IMR-90 (cell line): ENCODE data around the gene UNC13C. TPM values are rescaled to one million over a fixed set of nuclear protein-coding genes. Genes with fewer than 3 reads are reported as not detected.

ENCODE experiments used
- ATAC-seq: fragments of 200-7000 bp; cut with Tn5 transposase; 2 replicates; pipeline ENCODE4 v1.9.1; 2020; ENCODE audit warnings: low read depth, mild to moderate bottlenecking, moderate library complexity
- BruUV-seq: library from RNA; stranded (reverse); fragments of 400-500 nt; replicated peaks from 2 replicates; lab custom pipeline; 2021; lab: Mats Ljungman, UMichigan
- CTCF ChIA-PET: fragments of 300-600 bp; formaldehyde crosslinking; extraction: SDS; loops from one replicate; lab custom pipeline; 2021; ENCODE audit warnings: antibody characterized with exemption; lab: Yijun Ruan, JAX
- POLR2A ChIA-PET: fragments of 300-600 bp; sonication (Branson Sonifier 250); formaldehyde crosslinking; loops from one replicate; lab custom pipeline; 2022; ENCODE audit warnings: antibody characterized with exemption; ENCODE audit not compliant: unreplicated experiment; lab: Charles Lee
- DNase-seq: peaks from one replicate; pipeline ENCODE4 v3.0.0; 2013
- H2AFZ ChIP-seq: replicated peaks from 2 replicates; pipeline ENCODE3; 2013; ENCODE audit warnings: low read length, mild to moderate bottlenecking; ENCODE audit not compliant: poor library complexity
- H2AK5ac ChIP-seq: 2 replicates; pipeline ENCODE4 v1.6.1; 2013; ENCODE audit warnings: low read depth, low read length, inconsistent platforms
- H2AK9ac ChIP-seq: replicated peaks from 2 replicates; pipeline ENCODE3; 2013; ENCODE audit warnings: mild to moderate bottlenecking, low read depth, low read length, moderate library complexity; ENCODE audit not compliant: poor library complexity
- H2BK120ac ChIP-seq: 2 replicates; pipeline ENCODE4 v1.6.1; 2013; ENCODE audit warnings: low read depth, low read length, inconsistent platforms
- H2BK15ac ChIP-seq: 3 replicates; pipeline ENCODE4 v1.6.1; 2013; ENCODE audit warnings: low read depth, low read length, inconsistent platforms
- H2BK20ac ChIP-seq: 2 replicates; pipeline ENCODE4 v1.6.1; 2013; ENCODE audit warnings: low read depth, mild to moderate bottlenecking, inconsistent platforms, low read length, moderate library complexity
- H2BK5ac ChIP-seq: 2 replicates; pipeline ENCODE4 v1.6.1; 2013; ENCODE audit warnings: mild to moderate bottlenecking, low read depth, low read length, inconsistent platforms; ENCODE audit not compliant: poor library complexity, severe bottlenecking
- H3K14ac ChIP-seq: replicated peaks from 2 replicates; pipeline ENCODE4 v1.6.1; 2013; ENCODE audit warnings: low read depth, low read length, inconsistent platforms
- H3K18ac ChIP-seq: 2 replicates; pipeline ENCODE4 v1.6.1; 2013; ENCODE audit warnings: low read depth, low read length, control low read depth
- H3K23ac ChIP-seq: 2 replicates; pipeline ENCODE4 v1.6.1; 2013; ENCODE audit warnings: low read depth, low read length, inconsistent platforms
- H3K27ac ChIP-seq: 2 replicates; pipeline ENCODE4 v1.5.1; 2013; ENCODE audit warnings: mild to moderate bottlenecking, control low read depth, low read length; ENCODE audit not compliant: insufficient read depth
- H3K27me3 ChIP-seq: 2 replicates; pipeline ENCODE4 v1.6.1; 2013; ENCODE audit warnings: low read length; ENCODE audit not compliant: control insufficient read depth, insufficient read depth
- H3K36me3 ChIP-seq: 2 replicates; pipeline ENCODE4 v1.6.1; 2013; ENCODE audit warnings: low read length, mixed read lengths; ENCODE audit not compliant: control insufficient read depth, insufficient read depth
- H3K4ac ChIP-seq: 2 replicates; pipeline ENCODE4 v1.6.1; 2013; ENCODE audit warnings: low read depth, low read length, inconsistent platforms
- H3K4me1 ChIP-seq: 2 replicates; pipeline ENCODE4 v1.6.1; 2013; ENCODE audit warnings: low read length, mixed read lengths; ENCODE audit not compliant: control insufficient read depth, insufficient read depth
- H3K4me2 ChIP-seq: 2 replicates; pipeline ENCODE4 v1.6.1; 2013; ENCODE audit warnings: low read depth, mild to moderate bottlenecking, control low read depth, low read length, moderate library complexity
- H3K4me3 ChIP-seq: 2 replicates; pipeline ENCODE4 v1.5.1; 2013; ENCODE audit warnings: low read depth, mild to moderate bottlenecking, control low read depth, low read length, moderate library complexity; ENCODE audit not compliant: insufficient read depth
- H3K56ac ChIP-seq: 2 replicates; pipeline ENCODE4 v1.6.1; 2013; ENCODE audit warnings: low read length, inconsistent platforms; ENCODE audit not compliant: insufficient read depth; ENCODE audit errors: extremely low read depth
- H3K79me1 ChIP-seq, 2 experiments: 2 replicates each; pipeline ENCODE4 v1.6.1; 2013; ENCODE audit warnings: low read length in 2 of 2, inconsistent platforms in 1 of 2, low read depth in 1 of 2
- H3K9ac ChIP-seq: 2 replicates; pipeline ENCODE4 v1.6.1; 2013; ENCODE audit warnings: low read depth, low read length, control low read depth
- H3K9me1 ChIP-seq: 2 replicates; pipeline ENCODE4 v1.6.1; 2013; ENCODE audit warnings: low read length, inconsistent platforms; ENCODE audit not compliant: insufficient read depth
- H3K9me3 ChIP-seq: 2 replicates; pipeline ENCODE4 v1.6.1; 2013; ENCODE audit warnings: low read length; ENCODE audit not compliant: control insufficient read depth, insufficient read depth
- H4K20me1 ChIP-seq: 2 replicates; pipeline ENCODE4 v1.6.1; 2013; ENCODE audit warnings: low read length, inconsistent platforms; ENCODE audit not compliant: insufficient read depth
- H4K5ac ChIP-seq: 2 replicates; pipeline ENCODE4 v1.6.1; 2013; ENCODE audit warnings: mild to moderate bottlenecking, low read depth, low read length, control low read depth
- H4K8ac ChIP-seq, 2 experiments: 2 replicates each; pipeline ENCODE4 v1.6.1; 2013; ENCODE audit warnings: low read depth in 2 of 2, low read length in 2 of 2, control low read depth in 1 of 2, inconsistent platforms in 1 of 2
- H4K91ac ChIP-seq: 2 replicates; pipeline ENCODE4 v1.6.1; 2013; ENCODE audit warnings: low read depth, low read length, inconsistent platforms; ENCODE audit not compliant: insufficient read depth
- CEBPB ChIP-seq: IDR thresholded peaks from 2 replicates; pipeline ENCODE4 v1.6.1; 2012; ENCODE audit warnings: low read depth, low read length, improper control_type of control experiment
- MAZ ChIP-seq: IDR thresholded peaks from 2 replicates; pipeline ENCODE4 v1.6.1; 2012; ENCODE audit warnings: low read depth, mild to moderate bottlenecking, low read length, improper control_type of control experiment, moderate library complexity, borderline replicate concordance
- NFE2L2 ChIP-seq: fragments of 150-350 bp; IDR thresholded peaks from 2 replicates; pipeline ENCODE4 v1.6.1; 2016; ENCODE audit warnings: low read depth, mild to moderate bottlenecking, low read length
- POLR2A ChIP-seq: IDR thresholded peaks from 2 replicates; pipeline ENCODE4 v1.6.1; 2012; ENCODE audit warnings: mild to moderate bottlenecking, low read depth, low read length
- RAD21 ChIP-seq: IDR thresholded peaks from 2 replicates; pipeline ENCODE4 v1.6.1; 2012; ENCODE audit warnings: low read length, improper control_type of control experiment
- SMC3 ChIP-seq: fragments of 150-350 bp; IDR thresholded peaks from 2 replicates; pipeline ENCODE4 v1.6.1; 2016; ENCODE audit warnings: low read depth, mild to moderate bottlenecking, antibody characterized with exemption, low read length, moderate library complexity
- WGBS, 2 experiments: methylation state at CpG; one replicate each; pipeline versions ENCODE4 v1.1.5 to v1.1.7; 2013; ENCODE audit warnings: missing lambda C conversion rate in 2 of 2; ENCODE audit not compliant: insufficient read length in 1 of 2; ENCODE audit errors: extremely low coverage in 2 of 2; 5-methylcytosine and 5-hydroxymethylcytosine counted together
- dilution Hi-C: fragments of 300-500 bp; cut with HindIII; formaldehyde crosslinking; loops from one replicate; pipeline ENCODE4 v1.14.3; 2018; ENCODE audit warnings: low sequenced_read_pairs; ENCODE audit not compliant: unreplicated experiment
- in situ Hi-C: fragments of 300-500 bp; cut with MboI; formaldehyde crosslinking; loops from 3 replicates; pipeline ENCODE4 v1.14.3; 2019; ENCODE audit warnings: low sequenced_read_pairs, inconsistent platforms, mixed read lengths
- intact Hi-C: fragments of 100-400 bp; cut with micrococcal nuclease; formaldehyde crosslinking; loops from 2 replicates; pipeline ENCODE4 v1.10.0; 2022
- polyA plus RNA-seq, 3 experiments: library from polyadenylated mRNA; depleted of rRNA; stranded (reverse); fragments of >200 nt; gene quantifications; 2 replicates each; pipeline ENCODE4 v1.2.3, GENCODE V29; 2012; ENCODE audit warnings: low replicate concordance in 1 of 3
- total RNA-seq: library from RNA; depleted of rRNA; stranded (reverse); fragments of >200 nt; gene quantifications from 2 replicates; pipeline ENCODE4 v1.2.3, GENCODE V29; 2012
- TF ChIP-seq, protein P1 (sequence below): fragments of 150-350 bp; IDR thresholded peaks from 2 replicates; pipeline ENCODE4 v1.6.1; 2016; ENCODE audit warnings: low read depth, mild to moderate bottlenecking, low read length, moderate library complexity, borderline replicate concordance
- TF ChIP-seq, protein P2 (sequence below): conservative IDR thresholded peaks from 2 replicates; pipeline ENCODE4 v1.5.1; 2012; ENCODE audit warnings: mild to moderate bottlenecking, low read depth, low read length, improper control_type of control experiment
- TF ChIP-seq, protein P3 (sequence below): fragments of 150-350 bp; IDR thresholded peaks from 2 replicates; pipeline ENCODE4 v1.6.1; 2017; ENCODE audit warnings: mild to moderate bottlenecking, antibody characterized with exemption, low read length, low read depth

The UNC13C gene
- total and polyA plus RNA-seq, 2 of the 4 experiments (the other 2 are of a cell fraction): not detected

DNA sequence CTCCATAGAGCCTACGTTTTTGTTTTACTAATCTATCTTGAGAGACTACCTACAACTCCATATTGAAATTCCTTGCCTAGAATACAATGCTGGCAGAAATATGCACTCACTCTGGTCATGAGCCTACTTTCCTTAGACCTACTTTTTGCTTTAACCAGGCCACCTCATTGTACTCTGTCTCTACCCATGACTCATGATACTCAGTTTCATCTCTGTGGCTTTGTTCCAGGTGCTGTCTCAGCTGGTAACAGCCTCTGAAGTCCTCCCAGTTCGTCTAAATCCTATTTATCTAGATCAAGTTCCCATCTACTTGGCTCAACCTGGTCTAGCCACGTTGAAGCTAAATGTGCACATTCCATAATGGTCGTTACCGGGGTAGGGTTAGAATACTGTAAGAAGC, 682.1 kb downstream of the UNC13C start:
- H3K27ac ChIP-seq: no peak overlapping the region
- no peaks in the 10 kb centered on the region for H3K4me1 ChIP-seq
- intact Hi-C loops (no loop called here), in situ Hi-C loops (no loop called here), dilution Hi-C loops (no loop called here)
- ChIA-PET CTCF (no interaction called here), POLR2A (no interaction called here)
- ATAC-seq (no peak), DNase-seq (no peak)
- H2BK5ac ChIP-seq: no peak overlapping the region
- no peak overlapping the region for H4K91ac ChIP-seq
- H3K79me1 ChIP-seq: no peaks in the 10 kb centered on the region
- H3K4me3 ChIP-seq: no peak overlapping the region
- no peak overlapping the region for H2AFZ ChIP-seq
- peaks cover 4% of the 10 kb centered on the region for H3K9me3 ChIP-seq
- no peaks in the 10 kb centered on the region for H3K36me3 ChIP-seq
- H3K18ac ChIP-seq: no peak overlapping the region
- H3K9ac ChIP-seq: no peak overlapping the region
- no peak overlapping the region for H4K5ac ChIP-seq
- H3K23ac ChIP-seq: no peak overlapping the region
- H2AK5ac ChIP-seq: no peak overlapping the region
- no peak overlapping the region for H3K56ac ChIP-seq
- H3K27me3 ChIP-seq: no peaks in the 10 kb centered on the region
- no peaks in the 10 kb centered on the region for H4K20me1 ChIP-seq
- H4K8ac ChIP-seq: no peak overlapping the region
- no peak for TF ChIP-seq NFE2L2
- no peak for TF ChIP-seq SMC3
- no peak for TF ChIP-seq CEBPB
- TF ChIP-seq, protein P1, sequence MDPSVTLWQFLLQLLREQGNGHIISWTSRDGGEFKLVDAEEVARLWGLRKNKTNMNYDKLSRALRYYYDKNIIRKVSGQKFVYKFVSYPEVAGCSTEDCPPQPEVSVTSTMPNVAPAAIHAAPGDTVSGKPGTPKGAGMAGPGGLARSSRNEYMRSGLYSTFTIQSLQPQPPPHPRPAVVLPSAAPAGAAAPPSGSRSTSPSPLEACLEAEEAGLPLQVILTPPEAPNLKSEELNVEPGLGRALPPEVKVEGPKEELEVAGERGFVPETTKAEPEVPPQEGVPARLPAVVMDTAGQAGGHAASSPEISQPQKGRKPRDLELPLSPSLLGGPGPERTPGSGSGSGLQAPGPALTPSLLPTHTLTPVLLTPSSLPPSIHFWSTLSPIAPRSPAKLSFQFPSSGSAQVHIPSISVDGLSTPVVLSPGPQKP: no peak
- TF ChIP-seq, protein P2, sequence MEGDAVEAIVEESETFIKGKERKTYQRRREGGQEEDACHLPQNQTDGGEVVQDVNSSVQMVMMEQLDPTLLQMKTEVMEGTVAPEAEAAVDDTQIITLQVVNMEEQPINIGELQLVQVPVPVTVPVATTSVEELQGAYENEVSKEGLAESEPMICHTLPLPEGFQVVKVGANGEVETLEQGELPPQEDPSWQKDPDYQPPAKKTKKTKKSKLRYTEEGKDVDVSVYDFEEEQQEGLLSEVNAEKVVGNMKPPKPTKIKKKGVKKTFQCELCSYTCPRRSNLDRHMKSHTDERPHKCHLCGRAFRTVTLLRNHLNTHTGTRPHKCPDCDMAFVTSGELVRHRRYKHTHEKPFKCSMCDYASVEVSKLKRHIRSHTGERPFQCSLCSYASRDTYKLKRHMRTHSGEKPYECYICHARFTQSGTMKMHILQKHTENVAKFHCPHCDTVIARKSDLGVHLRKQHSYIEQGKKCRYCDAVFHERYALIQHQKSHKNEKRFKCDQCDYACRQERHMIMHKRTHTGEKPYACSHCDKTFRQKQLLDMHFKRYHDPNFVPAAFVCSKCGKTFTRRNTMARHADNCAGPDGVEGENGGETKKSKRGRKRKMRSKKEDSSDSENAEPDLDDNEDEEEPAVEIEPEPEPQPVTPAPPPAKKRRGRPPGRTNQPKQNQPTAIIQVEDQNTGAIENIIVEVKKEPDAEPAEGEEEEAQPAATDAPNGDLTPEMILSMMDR: no peak
- TF ChIP-seq, protein P3, sequence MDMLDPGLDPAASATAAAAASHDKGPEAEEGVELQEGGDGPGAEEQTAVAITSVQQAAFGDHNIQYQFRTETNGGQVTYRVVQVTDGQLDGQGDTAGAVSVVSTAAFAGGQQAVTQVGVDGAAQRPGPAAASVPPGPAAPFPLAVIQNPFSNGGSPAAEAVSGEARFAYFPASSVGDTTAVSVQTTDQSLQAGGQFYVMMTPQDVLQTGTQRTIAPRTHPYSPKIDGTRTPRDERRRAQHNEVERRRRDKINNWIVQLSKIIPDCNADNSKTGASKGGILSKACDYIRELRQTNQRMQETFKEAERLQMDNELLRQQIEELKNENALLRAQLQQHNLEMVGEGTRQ: no peak
- TF ChIP-seq MAZ: no peak
- TF ChIP-seq RAD21: no peak
- no peak for TF ChIP-seq POLR2A
- WGBS, 2 experiments: no CpG with 5 or more reads among the region's 5 CpGs
- H2AK9ac ChIP-seq: no peak overlapping the region
- H3K4ac ChIP-seq: no peak overlapping the region
- no peak overlapping the region for H3K4me2 ChIP-seq
- no peak overlapping the region for H2BK20ac ChIP-seq
- no peak overlapping the region for H3K14ac ChIP-seq
- H2BK15ac ChIP-seq: no peak overlapping the region
- no peaks in the 10 kb centered on the region for H3K9me1 ChIP-seq
- no peak overlapping the region for H2BK120ac ChIP-seq
- no TSS peak for BruUV-seq
